Fibroblast of lung (primary cell): ENCODE data around the gene SPATA21.

Experiments
- EZH2 ChIP-seq: IDR thresholded peaks from 2 replicates; pipeline ENCODE4 v1.5.1; 2012; ENCODE audit warnings: low read length, control low read depth, mild to moderate bottlenecking; ENCODE audit errors: missing control alignments
- TF ChIP-seq, protein P1 (sequence below), 2 donors: IDR thresholded peaks in 1 of 2; conservative IDR thresholded peaks in 1 of 2; 1 replicate in 1 of 2; 2 replicates in 1 of 2; pipeline ENCODE4 v1.5.1; 2011 to 2012; ENCODE audit warnings: low read length in 2 of 2, control low read depth in 1 of 2, inconsistent platforms in 1 of 2, low read depth in 1 of 2, mild to moderate bottlenecking in 1 of 2

DNA sequence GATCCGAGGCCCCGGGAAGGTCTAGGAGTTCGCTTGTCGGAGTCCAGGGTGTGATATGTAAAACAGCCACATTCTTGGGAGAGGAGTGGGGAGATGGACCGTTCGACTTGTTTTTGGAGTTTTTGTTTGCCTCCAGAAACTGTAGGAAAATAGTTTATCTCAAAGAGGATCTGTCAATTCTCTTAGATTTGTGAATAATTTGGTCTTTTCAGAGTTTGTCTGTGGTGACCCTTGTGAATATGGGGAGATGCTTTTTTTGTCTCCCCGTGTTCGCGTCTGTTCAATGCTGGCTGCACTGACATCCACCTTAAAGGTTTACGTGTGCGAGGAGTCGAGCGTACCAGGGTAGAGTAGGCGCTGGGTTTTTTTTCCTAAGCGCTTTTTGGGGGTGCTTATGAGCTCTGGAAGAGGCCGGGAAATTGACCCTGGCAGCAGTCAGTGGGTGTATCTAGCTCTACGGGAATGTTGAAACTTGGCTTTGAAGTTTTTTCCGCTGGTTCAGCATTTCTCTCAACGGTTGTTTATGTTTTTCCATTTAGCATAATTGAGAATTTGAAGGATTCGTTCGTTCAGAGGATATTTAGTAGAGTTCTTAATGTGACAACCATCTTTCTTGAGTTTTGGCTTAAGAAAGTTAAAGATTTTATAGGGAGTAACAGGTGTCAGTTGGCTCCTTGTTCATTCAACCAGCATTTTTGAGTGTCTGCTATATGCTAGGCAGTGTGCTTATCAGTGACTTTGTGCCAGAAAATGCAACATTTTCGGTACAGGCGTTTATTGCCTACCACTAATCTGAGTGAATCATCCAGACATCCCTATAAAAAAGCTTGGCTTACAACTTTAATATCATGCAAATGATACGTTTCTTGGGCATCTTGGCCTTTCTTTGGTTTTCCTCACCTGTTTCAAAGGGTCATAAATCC is 69.0 kb downstream of the SPATA21 start:
- TF ChIP-seq, protein P1, sequence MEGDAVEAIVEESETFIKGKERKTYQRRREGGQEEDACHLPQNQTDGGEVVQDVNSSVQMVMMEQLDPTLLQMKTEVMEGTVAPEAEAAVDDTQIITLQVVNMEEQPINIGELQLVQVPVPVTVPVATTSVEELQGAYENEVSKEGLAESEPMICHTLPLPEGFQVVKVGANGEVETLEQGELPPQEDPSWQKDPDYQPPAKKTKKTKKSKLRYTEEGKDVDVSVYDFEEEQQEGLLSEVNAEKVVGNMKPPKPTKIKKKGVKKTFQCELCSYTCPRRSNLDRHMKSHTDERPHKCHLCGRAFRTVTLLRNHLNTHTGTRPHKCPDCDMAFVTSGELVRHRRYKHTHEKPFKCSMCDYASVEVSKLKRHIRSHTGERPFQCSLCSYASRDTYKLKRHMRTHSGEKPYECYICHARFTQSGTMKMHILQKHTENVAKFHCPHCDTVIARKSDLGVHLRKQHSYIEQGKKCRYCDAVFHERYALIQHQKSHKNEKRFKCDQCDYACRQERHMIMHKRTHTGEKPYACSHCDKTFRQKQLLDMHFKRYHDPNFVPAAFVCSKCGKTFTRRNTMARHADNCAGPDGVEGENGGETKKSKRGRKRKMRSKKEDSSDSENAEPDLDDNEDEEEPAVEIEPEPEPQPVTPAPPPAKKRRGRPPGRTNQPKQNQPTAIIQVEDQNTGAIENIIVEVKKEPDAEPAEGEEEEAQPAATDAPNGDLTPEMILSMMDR (conservative IDR thresholded peaks at IDR 0.05 in 1 of 2, IDR thresholded peaks at IDR 0.05 in 1 of 2; ENCODE audit: low read depth in 1 of 2, low read length in 2 of 2): no peak
- TF ChIP-seq EZH2: no peak
